ENCODE results near the gene ZBTB5. TPM values are rescaled to one million over a fixed set of nuclear protein-coding genes. Genes with fewer than 3 reads are reported as not detected.
"Not testable (repeated sequence)": the region's sequence is repeated elsewhere in the genome, so short reads cannot be mapped to it uniquely, and the experiment has no call there.

The ZBTB5 gene
- total and polyA plus RNA-seq, 2 experiments from 2014 or later, result 1.8 to 8.3 TPM

GRCh38 chr9:37476930-37477329 lies 11.7 kb upstream of the ZBTB5 start:
- DNase-seq, result no peak
- no peak overlapping the region for H3K4me3 ChIP-seq
- TF ChIP-seq EZH2phosphoT487 (IDR thresholded peaks at IDR 0.05; ENCODE audit: insufficient read depth, low read depth) (no peak), EZH2 (IDR thresholded peaks at IDR 0.05; ENCODE audit: insufficient read depth, poor library complexity, severe bottlenecking) (no peak)
- H3K9me3 ChIP-seq (ENCODE audit: low read depth), result no peaks in the 10 kb centered on the region
- no peaks in the 10 kb centered on the region for H3K36me3 ChIP-seq (ENCODE audit: low read depth)
- H3K79me2 ChIP-seq (ENCODE audit: insufficient read depth), result no peaks in the 10 kb centered on the region
- no peak overlapping the region for H3K27ac ChIP-seq
- WGBS, 2 experiments (ENCODE audit: low coverage in 1 of 2, low lambda C conversion rate in 2 of 2, missing lambda C conversion rate in 2 of 2), result 73 to 76% methylated on average over 7 to 11 of the region's 11 CpGs
- no peak overlapping the region for H2AFZ ChIP-seq
- in situ Hi-C loops (cut with MboI), result loop anchor here (25.0 kb wide), 1 partner anchor 910 kb away; the partner anchor contains the start of gene ALDH1B1
- no peak overlapping the region for H3K4me2 ChIP-seq (ENCODE audit: unreplicated experiment)
- H3F3A ChIP-seq (ENCODE audit: insufficient read depth), result peaks cover 16% of the 10 kb centered on the region
- H3K9ac ChIP-seq, result no peak overlapping the region
- H3K9me2 ChIP-seq (ENCODE audit: insufficient read depth), result no peaks in the 10 kb centered on the region
- H3K27me3 ChIP-seq (replicated peaks; ENCODE audit: insufficient read depth), result no peaks in the 10 kb centered on the region
- no peaks in the 10 kb centered on the region for H4K20me1 ChIP-seq (ENCODE audit: insufficient read depth)
- H3K4me1 ChIP-seq (ENCODE audit: insufficient read depth), result peaks cover under 1% of the 10 kb centered on the region

- Histone ChIP-seq H3K27ac (no peak overlapping the region), H4K20me1 (ENCODE audit: insufficient read depth) (no peaks in the 10 kb centered on the region), H2AFZ (no peak overlapping the region), H3K27me3 (replicated peaks; ENCODE audit: insufficient read depth) (no peaks in the 10 kb centered on the region), H3K36me3 (ENCODE audit: low read depth) (no peaks in the 10 kb centered on the region), H3K9me2 (ENCODE audit: insufficient read depth) (no peaks in the 10 kb centered on the region), H3K4me2 (ENCODE audit: unreplicated experiment) (no peak overlapping the region), H3K79me2 (ENCODE audit: insufficient read depth) (no peaks in the 10 kb centered on the region), H3K9me3 (ENCODE audit: low read depth) (no peaks in the 10 kb centered on the region), H3K4me3 (no peak overlapping the region), H3K4me1 (ENCODE audit: insufficient read depth) (peaks cover 11% of the 10 kb centered on the region), H3K9ac (no peak overlapping the region), H3F3A (ENCODE audit: insufficient read depth) (peaks cover 31% of the 10 kb centered on the region)
- in situ Hi-C loops (cut with MboI), result no loop called here
- no peak for TF ChIP-seq EZH2 (IDR thresholded peaks at IDR 0.05; ENCODE audit: insufficient read depth, poor library complexity, severe bottlenecking)
- WGBS, 2 experiments (ENCODE audit: low coverage in 1 of 2, low lambda C conversion rate in 2 of 2, missing lambda C conversion rate in 2 of 2), result 85 to 86% methylated on average over 3 of the region's 3 CpGs
- DNase-seq, result no peak
These were observed 9.2 kb upstream of the ZBTB5 start for GRCh38 chr9:37474438-37474837.

GRCh38 chr9:37473982-37474381 lies 8.7 kb upstream of the ZBTB5 start:
- H3K9me2 ChIP-seq (ENCODE audit: insufficient read depth); H3K4me2 ChIP-seq (ENCODE audit: unreplicated experiment); H3K27me3 ChIP-seq (replicated peaks; ENCODE audit: insufficient read depth); H2AFZ ChIP-seq; H3K79me2 ChIP-seq (ENCODE audit: insufficient read depth); H3K36me3 ChIP-seq (ENCODE audit: low read depth); H3K9ac ChIP-seq; H4K20me1 ChIP-seq (ENCODE audit: insufficient read depth); H3K9me3 ChIP-seq (ENCODE audit: low read depth); H3K4me3 ChIP-seq; DNase-seq; in situ Hi-C loops (cut with MboI); H3K27ac ChIP-seq: not testable (repeated sequence)
- Histone ChIP-seq H3K4me1 (ENCODE audit: insufficient read depth) (peaks cover 11% of the 10 kb centered on the region), H3F3A (ENCODE audit: insufficient read depth) (peaks cover 31% of the 10 kb centered on the region)
- WGBS, 2 experiments (ENCODE audit: low coverage in 1 of 2, low lambda C conversion rate in 2 of 2, missing lambda C conversion rate in 2 of 2), result 61 to 65% methylated on average over 6 of the region's 6 CpGs

- Histone ChIP-seq H3F3A (ENCODE audit: insufficient read depth) (peaks cover 31% of the 10 kb centered on the region), H3K79me2 (ENCODE audit: insufficient read depth) (no peaks in the 10 kb centered on the region), H3K27ac (peak overlapping the region; percentile 91), H3K4me1 (ENCODE audit: insufficient read depth) (peaks cover 11% of the 10 kb centered on the region), H3K9me2 (ENCODE audit: insufficient read depth) (no peaks in the 10 kb centered on the region), H3K36me3 (ENCODE audit: low read depth) (no peaks in the 10 kb centered on the region), H3K9me3 (ENCODE audit: low read depth) (no peaks in the 10 kb centered on the region), H3K27me3 (replicated peaks; ENCODE audit: insufficient read depth) (no peaks in the 10 kb centered on the region), H3K4me2 (ENCODE audit: unreplicated experiment) (peak overlapping the region; percentile 92), H2AFZ (peak overlapping the region; percentile 77), H3K9ac (peak overlapping the region; percentile 78), H4K20me1 (ENCODE audit: insufficient read depth) (no peaks in the 10 kb centered on the region), H3K4me3 (peak overlapping the region; percentile 78)
- 16 to 17% methylated on average over 7 of the region's 7 CpGs for WGBS, 2 experiments (ENCODE audit: low coverage in 1 of 2, low lambda C conversion rate in 2 of 2, missing lambda C conversion rate in 2 of 2)
- no peak for TF ChIP-seq EZH2phosphoT487 (IDR thresholded peaks at IDR 0.05; ENCODE audit: insufficient read depth, low read depth)
- in situ Hi-C loops (cut with MboI), result no loop called here
- peak; percentile 91 for DNase-seq
These were observed 6.9 kb upstream of the ZBTB5 start for GRCh38 chr9:37471942-37472684.

- H3K4me3 ChIP-seq, result no peak overlapping the region
- no peak overlapping the region for H3K27ac ChIP-seq
- in situ Hi-C loops (cut with MboI), result no loop called here
- no peaks in the 10 kb centered on the region for H3K9me3 ChIP-seq (ENCODE audit: low read depth)
- H3K4me1 ChIP-seq (ENCODE audit: insufficient read depth), result peaks cover 15% of the 10 kb centered on the region
- H3K4me2 ChIP-seq (ENCODE audit: unreplicated experiment), result no peak overlapping the region
- no peaks in the 10 kb centered on the region for H3K36me3 ChIP-seq (ENCODE audit: low read depth)
- TF ChIP-seq EZH2 (IDR thresholded peaks at IDR 0.05; ENCODE audit: insufficient read depth, poor library complexity, severe bottlenecking), result no peak
- no peak for TF ChIP-seq EZH2phosphoT487 (IDR thresholded peaks at IDR 0.05; ENCODE audit: insufficient read depth, low read depth)
- H3F3A ChIP-seq (ENCODE audit: insufficient read depth), result peaks cover 44% of the 10 kb centered on the region
- H4K20me1 ChIP-seq (ENCODE audit: insufficient read depth), result no peaks in the 10 kb centered on the region
- no peaks in the 10 kb centered on the region for H3K9me2 ChIP-seq (ENCODE audit: insufficient read depth)
- no peak overlapping the region for H2AFZ ChIP-seq
- H3K27me3 ChIP-seq (replicated peaks; ENCODE audit: insufficient read depth), result no peaks in the 10 kb centered on the region
- H3K79me2 ChIP-seq (ENCODE audit: insufficient read depth), result peaks cover 9% of the 10 kb centered on the region
- H3K9ac ChIP-seq, result no peak overlapping the region
- DNase-seq, result no peak
- WGBS, 2 experiments (ENCODE audit: low coverage in 1 of 2, low lambda C conversion rate in 2 of 2, missing lambda C conversion rate in 2 of 2), result 75 to 91% methylated on average over 3 to 6 of the region's 6 CpGs
These were observed 3.4 kb upstream of the ZBTB5 start for GRCh38 chr9:37468620-37469019.

- H3K4me2 ChIP-seq (ENCODE audit: unreplicated experiment); H3K27ac ChIP-seq; H2AFZ ChIP-seq; H3K9me3 ChIP-seq (ENCODE audit: low read depth); H3K27me3 ChIP-seq (replicated peaks; ENCODE audit: insufficient read depth); H4K20me1 ChIP-seq (ENCODE audit: insufficient read depth); H3K9ac ChIP-seq; in situ Hi-C loops (cut with MboI); H3K4me3 ChIP-seq; H3K36me3 ChIP-seq (ENCODE audit: low read depth); DNase-seq; H3K9me2 ChIP-seq (ENCODE audit: insufficient read depth): not testable (repeated sequence)
- H3K79me2 ChIP-seq (ENCODE audit: insufficient read depth), result peaks cover 20% of the 10 kb centered on the region
- H3F3A ChIP-seq (ENCODE audit: insufficient read depth), result peaks cover 34% of the 10 kb centered on the region
- H3K4me1 ChIP-seq (ENCODE audit: insufficient read depth), result peaks cover 25% of the 10 kb centered on the region
- whole genome bisulfite sequencing, 2 experiments (ENCODE audit: low coverage in 1 of 2, low lambda C conversion rate in 2 of 2, missing lambda C conversion rate in 2 of 2), result 91 to 93% methylated on average over 16 to 17 of the region's 17 CpGs
These were observed 2.3 kb upstream of the ZBTB5 start for GRCh38 chr9:37467530-37467929.

All from GM23248 (cell line).